Lower leg skin (tissue), 3 donors: Measurements from ENCODE around the gene PLA2G2F.

Source experiments
- CTCF ChIP-seq, 3 donors: fragments of 450-650 bp; IDR thresholded peaks; one replicate each; pipeline ENCODE4 v1.5.1; 2016; ENCODE audit warnings: antibody characterized with exemption in 3 of 3, mild to moderate bottlenecking in 3 of 3, moderate library complexity in 2 of 3
- POLR2A ChIP-seq, 2 donors: fragments of 450-650 bp; IDR thresholded peaks; one replicate each; pipeline ENCODE4 v1.6.1; 2016 to 2017; ENCODE audit warnings: antibody characterized with exemption in 2 of 2, mild to moderate bottlenecking in 1 of 2, moderate library complexity in 1 of 2

- TF ChIP-seq CTCF (IDR thresholded peaks at IDR 0.05) (no peak), POLR2A (IDR thresholded peaks at IDR 0.05) (no peak)
These were observed 36.0 kb downstream of the PLA2G2F start for GRCh38 chr1:20174937-20175666.
